ENCODE results near the gene TPO.

TPO gene

DNA sequence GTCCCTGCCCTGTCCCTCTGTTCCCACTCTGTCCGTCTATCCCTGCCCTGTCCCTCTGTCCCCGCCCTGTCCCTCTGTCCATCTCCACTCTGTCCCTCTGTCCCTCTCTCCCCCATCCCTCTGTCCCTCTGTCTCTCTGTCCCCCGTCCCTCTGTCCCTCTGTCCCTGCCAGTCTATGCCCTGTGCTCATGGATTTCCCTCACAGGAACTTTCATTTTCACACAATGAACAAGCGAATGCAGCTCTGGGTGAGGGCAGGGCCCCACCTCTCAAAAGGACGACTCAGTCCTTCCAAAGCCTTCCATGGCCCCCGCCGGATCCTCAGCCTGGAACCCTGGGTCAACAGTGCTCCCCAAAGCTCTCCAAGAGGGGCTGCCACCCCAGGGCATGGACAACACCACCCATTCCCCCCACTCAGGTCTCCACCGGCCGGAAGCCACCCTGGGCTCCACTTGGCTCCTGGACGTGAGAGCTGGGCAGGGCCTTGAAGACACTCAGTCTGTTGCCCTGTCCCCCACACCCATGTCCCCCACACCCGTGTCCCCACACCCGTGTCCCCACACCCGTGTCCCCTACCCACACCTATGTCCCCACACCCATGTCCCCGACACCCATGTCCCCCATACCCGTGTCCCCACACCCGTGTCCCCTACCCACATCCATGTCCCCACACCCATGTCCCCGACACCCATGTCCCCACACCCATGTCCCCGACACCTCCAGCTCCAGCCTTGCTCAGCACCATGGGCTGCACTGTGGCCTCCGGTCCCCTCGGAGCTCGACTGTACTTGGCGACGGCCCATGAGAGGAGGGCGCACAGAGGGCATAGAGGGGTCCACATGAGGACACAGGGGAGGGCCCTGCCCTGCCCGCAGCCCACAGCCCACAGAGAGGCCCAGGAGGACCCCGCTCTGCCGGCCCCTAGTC is 175.1 kb downstream of the TPO start:
- DNase-seq, result no peak

DNA sequence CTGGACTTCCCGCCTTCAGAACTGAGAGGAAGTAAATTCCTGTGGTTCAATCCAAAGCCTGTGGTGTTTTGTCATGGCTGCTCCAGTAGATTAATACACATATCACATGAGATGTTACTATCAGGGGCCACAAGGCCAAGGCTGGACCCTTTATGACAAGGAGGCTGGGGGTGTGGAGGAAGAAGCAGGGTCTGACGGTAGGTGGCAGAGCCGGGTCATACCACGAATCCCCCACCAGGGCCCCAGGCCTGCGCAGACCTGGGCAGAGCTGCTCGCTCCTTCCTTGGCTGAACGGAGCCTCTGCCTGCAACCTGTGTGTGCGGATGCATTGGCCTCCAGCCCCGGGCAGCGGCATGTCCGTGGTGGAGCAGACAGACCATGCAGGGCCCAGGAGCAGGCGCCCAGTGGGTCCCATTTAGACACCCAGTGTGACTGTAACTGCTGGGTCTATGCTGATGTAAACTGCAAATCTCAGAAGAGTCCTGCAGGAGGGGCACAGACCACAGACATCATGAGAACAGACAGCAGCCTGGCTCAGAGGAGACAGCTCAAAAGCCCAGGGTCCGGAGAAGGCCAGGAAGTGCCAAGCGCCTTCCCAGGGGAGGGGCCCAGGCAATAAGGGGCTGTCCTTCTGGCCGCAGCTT is 175.8 kb downstream of the TPO start:
- DNase-seq, result no peak

DNA sequence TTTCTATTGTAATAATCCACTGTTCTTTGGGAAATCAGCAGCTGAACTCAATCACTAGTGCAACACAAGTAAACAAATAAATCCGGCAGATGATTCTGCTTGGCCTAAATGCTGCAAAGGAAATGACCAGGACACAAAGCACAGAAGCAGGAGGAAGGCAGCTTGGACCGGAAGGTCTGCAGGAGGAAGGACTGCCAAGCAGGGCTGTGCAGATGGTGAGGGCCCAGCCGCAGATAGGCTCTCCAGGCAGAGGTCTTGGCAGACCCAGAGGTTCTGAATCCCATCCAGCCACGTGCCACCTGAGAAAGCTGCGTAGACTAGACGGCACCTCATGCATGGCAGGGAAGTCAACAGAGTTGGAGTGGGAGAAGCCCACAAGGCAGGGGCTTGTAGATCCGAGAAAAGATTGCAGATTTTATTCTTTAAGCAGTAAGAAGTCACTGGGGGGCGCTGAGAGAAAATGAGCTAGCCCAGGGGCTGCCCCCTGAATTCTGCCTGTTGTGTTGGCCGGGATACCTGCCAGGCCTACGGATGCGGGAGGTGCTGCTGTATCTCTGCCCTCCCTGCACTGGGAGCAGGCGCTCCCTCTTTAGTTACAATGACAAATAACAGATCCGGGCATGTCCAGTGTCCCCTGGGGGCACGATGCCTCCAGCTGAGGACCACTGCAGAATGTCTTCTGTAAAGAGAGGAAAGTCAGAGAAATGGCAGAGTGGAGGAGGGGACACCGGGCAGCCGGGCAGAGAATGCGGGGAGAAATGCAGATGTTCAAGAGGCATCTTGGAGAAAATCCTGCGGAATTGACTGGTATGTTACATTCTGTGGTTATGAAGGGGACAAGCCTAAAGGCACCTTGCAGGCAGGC is 177.6 kb downstream of the TPO start:
- no peak for DNase-seq

DNA sequence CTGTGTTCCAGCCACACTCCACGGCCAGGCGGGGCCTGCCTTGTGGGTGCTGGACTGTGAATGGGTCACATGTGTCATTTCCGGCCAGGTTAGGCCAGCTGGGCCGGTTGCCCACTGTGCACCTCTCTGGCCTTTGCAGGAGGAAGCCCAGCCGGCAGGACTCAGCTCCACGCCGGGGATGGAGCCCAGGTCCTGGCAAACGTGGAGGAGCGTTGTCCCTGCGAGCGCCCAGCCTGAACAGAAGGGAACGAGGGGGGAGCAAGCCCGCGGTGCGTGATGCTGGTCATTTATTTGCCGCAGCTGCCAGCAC is 178.2 kb downstream of the TPO start:
- DNase-seq, result no peak

Data from Kasumi-1 (cell line).